Skeletal muscle satellite cell (primary cell): ENCODE results near the gene SOCS3.
"Not testable (repeated sequence)": the region's sequence is repeated elsewhere in the genome, so short reads cannot be mapped to it uniquely, and the experiment has no call there.

Experiments used
- H3K27me3 ChIP-seq: 2 replicates; pipeline ENCODE4 v1.7.0; 2013; ENCODE audit warnings: low read length; ENCODE audit not compliant: control insufficient read depth, insufficient read depth
- H3K36me3 ChIP-seq: 2 replicates; pipeline ENCODE4 v1.7.0; 2013; ENCODE audit warnings: mild to moderate bottlenecking, control low read depth, low read length; ENCODE audit not compliant: insufficient read depth
- H3K4me1 ChIP-seq: 2 replicates; pipeline ENCODE4 v1.7.0; 2013; ENCODE audit warnings: low read length; ENCODE audit not compliant: control insufficient read depth, insufficient read depth
- H3K4me2 ChIP-seq: 2 replicates; pipeline ENCODE4 v1.7.0; 2013; ENCODE audit warnings: mild to moderate bottlenecking, low read length
- H3K4me3 ChIP-seq: 2 replicates; pipeline ENCODE4 v1.7.0; 2013; ENCODE audit warnings: low read length
- H3K9ac ChIP-seq: 2 replicates; pipeline ENCODE4 v1.7.0; 2013; ENCODE audit warnings: mild to moderate bottlenecking, low read depth, low read length, moderate library complexity
- H3K9me3 ChIP-seq: replicated peaks from 2 replicates; pipeline ENCODE4 v1.7.0; 2013; ENCODE audit warnings: mild to moderate bottlenecking, control low read depth, low read length

SOCS3 gene

DNA sequence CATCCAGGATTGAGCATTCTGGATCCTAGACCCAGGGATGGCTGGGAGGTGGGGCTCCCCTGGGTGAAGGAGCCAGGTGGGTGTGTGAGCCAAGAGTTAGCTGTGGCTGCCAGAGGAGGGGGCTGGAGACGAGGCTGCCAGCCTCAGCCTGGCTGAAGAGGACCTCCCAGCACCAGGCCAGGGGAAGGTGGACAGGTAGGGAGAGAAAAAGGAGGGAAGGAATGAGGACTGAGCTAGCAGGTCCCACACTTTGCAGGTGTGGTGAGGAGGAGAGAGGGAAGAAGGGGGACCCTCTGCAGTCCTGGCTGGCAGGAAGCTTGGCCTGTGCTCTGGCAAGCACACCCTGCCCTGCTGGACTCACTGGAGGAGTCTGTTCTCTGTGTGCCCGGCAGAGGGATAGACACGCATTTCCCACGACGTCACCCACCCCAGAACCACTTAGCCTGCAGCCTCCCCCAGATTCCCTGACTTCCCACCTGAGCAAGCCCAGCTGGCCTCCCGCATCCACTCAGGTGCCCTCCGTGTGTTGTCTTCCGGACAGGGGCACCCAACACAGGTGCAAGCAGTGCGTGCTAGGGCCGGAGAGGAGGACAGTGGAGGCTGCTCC, 42.0 kb downstream of the SOCS3 start:
- Histone ChIP-seq H3K4me3 (no peak overlapping the region), H3K27me3 (no peaks in the 10 kb centered on the region), H3K36me3 (no peaks in the 10 kb centered on the region), H3K4me1 (peaks cover 54% of the 10 kb centered on the region), H3K9me3 (no peaks in the 10 kb centered on the region), H3K9ac (no peak overlapping the region), H3K4me2 (no peak overlapping the region)

DNA sequence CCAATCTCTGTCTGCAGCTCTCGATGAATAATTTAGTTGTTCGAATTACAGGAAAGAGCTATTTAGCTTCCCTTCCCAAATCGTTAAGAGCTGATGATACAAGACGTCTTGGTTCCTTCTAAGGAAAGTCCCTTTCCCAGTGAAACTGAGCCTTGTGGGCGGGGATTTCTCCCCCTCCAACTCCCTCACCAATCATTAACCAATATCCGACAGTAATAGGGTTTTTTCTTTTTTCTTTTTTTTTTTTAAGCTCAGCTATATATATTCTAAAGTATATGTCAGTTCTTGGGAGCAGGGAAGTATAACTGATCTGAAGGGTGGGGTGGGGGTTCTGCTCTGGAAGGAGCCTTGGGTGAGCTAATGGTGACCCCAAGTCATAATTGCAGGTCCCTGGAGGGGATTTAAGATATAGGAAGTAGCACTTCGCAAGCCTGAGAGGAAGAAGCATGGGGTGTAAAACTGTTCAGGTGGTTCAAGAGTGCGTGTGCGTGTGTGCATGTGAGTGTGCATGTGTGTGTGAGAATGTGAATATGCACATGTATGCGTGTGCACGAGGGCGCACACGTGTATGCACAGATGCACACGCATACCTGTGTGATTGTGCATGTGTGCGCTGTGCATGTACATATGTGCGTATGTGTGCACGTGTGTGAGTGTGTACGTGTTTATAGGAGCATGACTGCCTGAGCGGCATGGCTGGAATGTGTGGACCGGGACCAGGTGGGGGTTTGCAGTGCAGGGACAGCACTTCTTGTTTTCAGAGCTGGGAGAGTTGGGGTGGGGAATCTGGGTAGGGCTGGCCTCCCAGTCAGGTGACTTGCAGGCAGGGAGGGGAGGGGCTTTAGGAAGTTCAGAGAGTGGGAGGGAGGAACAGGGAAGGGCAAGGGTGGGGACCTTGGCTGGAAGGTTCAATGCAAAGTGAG, 42.7 kb downstream of the SOCS3 start:
- no peaks in the 10 kb centered on the region for H3K9me3 ChIP-seq
- peaks cover 46% of the 10 kb centered on the region for H3K4me1 ChIP-seq
- no peaks in the 10 kb centered on the region for H3K36me3 ChIP-seq
- H3K9ac ChIP-seq: peak overlapping the region; percentile 80
- no peak overlapping the region for H3K4me2 ChIP-seq
- H3K27me3 ChIP-seq: no peaks in the 10 kb centered on the region
- no peak overlapping the region for H3K4me3 ChIP-seq

DNA sequence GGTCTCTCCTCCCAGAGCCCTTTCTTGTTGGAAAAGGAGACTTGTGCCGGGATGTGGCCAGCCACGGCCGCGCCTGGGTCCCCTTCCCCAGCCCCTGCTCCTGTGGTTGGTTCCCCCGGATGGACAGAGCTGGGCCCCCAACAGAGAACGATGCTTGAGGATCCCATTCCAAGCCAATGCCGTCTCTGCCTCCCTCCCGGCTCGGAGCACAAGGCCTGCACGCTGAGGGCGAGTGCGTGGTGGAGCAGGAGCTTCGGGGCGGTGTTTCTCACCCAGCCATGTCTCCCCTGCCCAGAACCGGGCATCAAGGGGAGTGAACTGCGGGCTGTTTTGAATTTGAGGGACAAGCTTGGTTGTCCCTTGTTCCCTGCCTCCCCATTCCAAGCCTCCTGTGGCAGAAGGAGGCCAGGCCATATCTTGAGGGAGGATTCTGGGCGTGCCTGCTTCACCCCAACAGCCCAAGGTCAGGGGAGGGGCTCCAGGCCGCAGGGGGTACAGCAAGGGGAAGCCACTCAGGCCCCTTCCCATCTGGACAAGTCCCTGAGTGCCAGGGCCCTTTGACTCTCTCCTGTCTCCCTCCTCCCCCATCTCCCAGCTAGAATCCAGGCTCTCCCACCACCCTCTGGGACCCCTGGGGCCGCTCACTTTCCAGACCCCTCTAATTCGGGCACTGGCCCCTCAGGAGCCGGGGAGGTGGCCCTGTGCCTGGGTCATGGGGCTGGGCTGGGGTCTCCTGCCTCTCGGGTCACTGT, 43.6 kb downstream of the SOCS3 start:
- H3K9me3 ChIP-seq: no peaks in the 10 kb centered on the region
- peak overlapping the region; percentile 59 for H3K4me3 ChIP-seq
- peak overlapping the region; percentile 77 for H3K4me2 ChIP-seq
- H3K9ac ChIP-seq: peak overlapping the region; percentile 80
- H3K4me1 ChIP-seq: peaks cover 46% of the 10 kb centered on the region
- no peaks in the 10 kb centered on the region for H3K27me3 ChIP-seq
- H3K36me3 ChIP-seq: no peaks in the 10 kb centered on the region

DNA sequence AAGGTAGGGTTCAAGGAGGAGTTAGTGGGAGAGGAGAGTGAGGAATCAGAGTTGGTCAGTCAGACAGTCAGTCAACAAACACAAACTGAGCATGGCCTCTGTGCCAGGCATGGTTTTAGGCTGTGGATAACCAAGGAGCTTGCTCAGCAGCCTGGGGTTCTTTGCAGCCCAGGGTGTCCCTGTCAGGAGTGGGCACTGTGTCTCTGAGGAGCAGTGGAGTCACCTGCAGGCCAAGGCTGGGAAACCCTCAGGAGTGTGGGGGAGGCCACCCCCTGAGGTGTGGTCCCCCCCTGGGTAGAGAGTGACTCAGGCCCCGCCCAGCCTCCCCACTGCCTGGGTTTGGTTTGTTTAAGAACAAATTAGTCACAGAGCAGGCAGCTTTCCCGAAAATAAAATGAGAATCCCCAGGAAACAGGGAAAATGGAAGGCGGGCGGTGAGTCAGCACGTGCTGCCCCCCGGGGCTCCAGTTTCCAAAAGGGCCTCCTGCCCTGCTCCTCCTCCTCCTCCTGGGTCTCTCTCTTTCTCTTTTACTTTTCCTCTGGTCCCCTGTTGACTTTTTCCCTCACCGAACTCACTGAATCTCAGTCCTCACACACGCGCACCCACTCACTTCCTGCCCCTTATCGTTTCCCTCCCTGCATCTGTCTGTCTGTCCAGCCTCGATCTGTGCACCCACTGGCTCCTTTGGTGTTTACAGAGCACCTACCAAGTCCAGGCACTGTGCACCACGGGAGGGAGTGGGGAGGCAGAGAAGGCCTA, 44.3 kb downstream of the SOCS3 start:
- peak overlapping the region; percentile 80 for H3K9ac ChIP-seq

DNA sequence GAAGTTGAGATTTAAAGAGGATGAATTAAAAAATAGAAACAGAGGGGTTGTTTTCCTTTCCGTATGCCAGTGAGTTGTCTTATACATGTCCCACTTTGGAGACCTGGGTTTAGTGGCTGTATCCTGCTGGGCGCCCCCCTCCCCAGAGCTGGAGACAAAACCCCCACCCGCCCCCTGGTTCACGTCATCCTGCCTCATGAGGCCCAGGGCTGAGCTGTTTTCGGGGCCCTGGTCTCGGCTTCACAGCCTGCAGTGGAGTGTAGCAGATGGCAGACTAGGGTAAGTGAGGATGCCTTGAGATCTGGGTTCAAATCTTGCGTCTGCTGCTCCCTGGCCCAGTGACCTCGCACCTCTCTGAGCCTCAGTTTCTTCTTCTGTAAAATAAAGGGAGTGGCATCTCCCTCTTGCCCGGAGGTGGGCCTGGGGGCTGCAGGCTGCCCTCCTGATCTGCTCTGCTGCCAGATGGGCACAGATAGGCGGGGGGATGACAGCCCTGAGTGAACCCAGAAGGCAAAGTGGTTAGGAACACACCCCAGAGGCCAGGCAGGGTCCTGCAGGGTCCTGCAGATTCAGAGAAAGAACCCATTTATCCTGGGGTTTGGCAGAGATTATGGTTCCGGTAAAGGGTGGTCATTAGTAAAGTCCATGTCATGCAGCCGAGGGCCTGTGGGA, 45.1 kb downstream of the SOCS3 start:
- Histone ChIP-seq H3K27me3 (no peaks in the 10 kb centered on the region), H3K9me3 (no peaks in the 10 kb centered on the region), H3K36me3 (no peaks in the 10 kb centered on the region), H3K4me1 (peaks cover 46% of the 10 kb centered on the region), H3K9ac (peak overlapping the region; percentile 1), H3K4me3 (no peak overlapping the region), H3K4me2 (peak overlapping the region; percentile 90)

More for the DNA sequence above, 44.3 kb downstream of the SOCS3 start:
- Histone ChIP-seq H3K36me3 (no peaks in the 10 kb centered on the region), H3K9me3 (no peaks in the 10 kb centered on the region), H3K4me2 (peak overlapping the region; percentile 77), H3K27me3 (no peaks in the 10 kb centered on the region), H3K4me3 (peak overlapping the region; percentile 59), H3K4me1 (peaks cover 46% of the 10 kb centered on the region)

DNA sequence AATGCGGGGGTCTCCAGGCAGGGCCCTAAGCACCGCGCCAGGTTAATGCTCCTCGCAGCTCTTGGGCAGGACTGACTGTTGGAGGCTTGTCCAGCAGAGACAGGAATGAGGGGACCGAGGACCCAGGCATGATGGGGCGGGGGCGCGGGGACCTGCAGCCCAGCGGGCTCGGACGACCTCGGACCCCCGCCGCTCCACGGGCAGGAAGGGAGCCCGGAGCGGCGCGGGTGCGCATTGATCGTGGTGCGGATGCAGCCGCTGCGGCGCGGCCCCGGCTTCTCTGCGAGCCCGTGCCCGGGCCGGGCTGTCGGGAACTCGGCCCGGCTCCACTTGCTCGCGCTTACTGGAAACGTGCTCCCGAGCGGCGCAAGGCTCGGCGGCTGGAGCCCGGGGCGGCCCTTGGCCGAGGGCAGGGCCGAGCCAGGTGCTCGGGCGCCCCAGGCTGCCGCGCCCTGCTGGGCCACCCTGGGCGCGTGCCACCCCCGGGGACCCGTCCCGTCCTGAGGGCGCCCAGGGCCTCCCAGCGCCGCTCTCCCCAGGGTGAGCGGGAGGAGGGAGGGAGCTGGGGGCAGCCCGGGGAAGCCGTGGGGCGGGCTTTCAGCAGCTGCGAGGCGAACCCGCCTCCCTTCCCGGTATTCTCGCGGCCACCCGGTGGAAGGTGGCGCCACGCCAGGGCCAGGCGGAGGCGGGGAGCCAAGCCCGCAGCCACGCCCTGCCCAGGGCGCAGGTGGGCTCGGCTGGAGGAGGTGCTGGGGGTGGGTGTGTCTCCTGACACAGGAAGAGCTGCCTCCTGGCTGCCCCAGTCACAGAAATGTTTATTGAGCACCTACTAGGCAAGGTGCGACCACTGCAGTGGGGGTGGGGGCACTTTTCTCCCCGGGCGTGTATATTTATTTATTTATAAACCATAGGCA, 45.9 kb downstream of the SOCS3 start:
- no peaks in the 10 kb centered on the region for H3K27me3 ChIP-seq
- peak overlapping the region; percentile 66 for H3K4me3 ChIP-seq
- H3K36me3 ChIP-seq: no peaks in the 10 kb centered on the region
- H3K9me3 ChIP-seq: no peaks in the 10 kb centered on the region
- H3K9ac ChIP-seq: peak overlapping the region; percentile 73
- peaks cover 46% of the 10 kb centered on the region for H3K4me1 ChIP-seq
- H3K4me2 ChIP-seq: peak overlapping the region; percentile 90

DNA sequence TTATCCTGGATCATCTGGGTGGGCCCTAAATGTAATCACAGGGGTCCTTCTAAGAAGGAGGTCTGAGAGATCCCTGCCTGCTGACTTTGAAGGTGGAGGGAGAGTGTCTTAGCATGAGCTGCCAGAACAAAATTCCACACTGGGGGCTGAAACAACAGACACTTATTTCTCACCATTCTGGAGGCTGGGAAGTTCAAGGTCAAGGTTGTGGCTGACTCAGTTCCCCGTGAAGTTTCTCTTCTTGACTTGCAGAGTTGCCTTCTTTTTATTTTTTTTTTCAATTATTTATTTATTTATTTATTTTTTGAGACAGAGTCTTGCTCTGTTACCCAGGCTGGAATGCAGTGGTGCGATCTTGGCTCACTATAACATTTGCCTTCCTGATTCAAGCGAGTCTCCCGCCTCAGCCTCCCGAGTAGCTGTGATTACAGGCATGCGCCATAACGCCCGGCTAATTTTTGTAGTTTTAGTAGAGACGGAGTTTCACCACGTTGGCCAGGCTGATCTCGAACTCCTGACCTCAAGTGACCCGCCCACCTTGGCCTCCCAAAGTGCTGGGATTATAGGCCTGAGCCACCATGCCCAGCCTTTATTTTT, 50.1 kb downstream of the SOCS3 start:
- not testable (repeated sequence) for H3K27me3 ChIP-seq, H3K4me3 ChIP-seq, H3K9me3 ChIP-seq, H3K9ac ChIP-seq, H3K36me3 ChIP-seq, H3K4me2 ChIP-seq
- H3K4me1 ChIP-seq: peaks cover 13% of the 10 kb centered on the region

DNA sequence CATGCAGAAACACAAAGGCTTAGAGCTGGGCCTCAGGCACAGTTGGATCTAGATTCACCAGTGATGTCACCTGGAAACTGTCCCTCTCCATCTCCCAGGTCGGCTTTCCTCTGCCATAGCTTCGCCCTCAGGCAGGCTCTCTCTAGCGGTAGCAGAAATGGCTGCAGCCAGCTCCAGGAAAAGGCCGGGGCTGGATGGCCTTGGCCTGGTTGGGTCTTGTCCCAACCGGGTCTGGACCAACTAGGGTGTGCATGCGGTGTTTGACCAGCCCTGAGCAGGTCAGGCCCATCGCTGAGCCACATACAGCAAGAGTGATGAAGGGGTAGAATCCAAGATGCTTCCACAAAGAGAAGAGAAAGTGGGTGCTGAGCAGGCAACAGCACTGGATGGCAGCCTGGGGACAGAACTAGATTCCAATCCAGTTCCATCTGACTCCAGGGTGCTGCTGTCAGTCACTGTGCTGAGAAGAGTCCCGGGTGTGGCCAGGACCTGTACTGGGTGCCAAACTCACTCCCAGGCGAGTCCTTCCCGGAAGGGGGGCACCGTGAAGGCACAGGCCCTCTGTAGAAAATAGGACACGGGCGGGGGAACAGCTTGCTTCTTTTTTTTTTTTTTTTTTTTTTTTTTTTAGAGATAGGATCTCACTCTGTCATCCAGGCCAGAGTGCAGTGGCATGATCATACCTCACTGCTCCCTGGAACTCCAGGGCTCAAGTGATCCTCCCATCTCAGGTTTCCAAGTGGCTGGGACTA, 51.8 kb downstream of the SOCS3 start:
- H3K36me3 ChIP-seq: no peaks in the 10 kb centered on the region
- H3K9ac ChIP-seq: no peak overlapping the region
- H3K9me3 ChIP-seq: no peaks in the 10 kb centered on the region
- no peak overlapping the region for H3K4me3 ChIP-seq
- H3K27me3 ChIP-seq: no peaks in the 10 kb centered on the region
- no peak overlapping the region for H3K4me2 ChIP-seq
- no peaks in the 10 kb centered on the region for H3K4me1 ChIP-seq

DNA sequence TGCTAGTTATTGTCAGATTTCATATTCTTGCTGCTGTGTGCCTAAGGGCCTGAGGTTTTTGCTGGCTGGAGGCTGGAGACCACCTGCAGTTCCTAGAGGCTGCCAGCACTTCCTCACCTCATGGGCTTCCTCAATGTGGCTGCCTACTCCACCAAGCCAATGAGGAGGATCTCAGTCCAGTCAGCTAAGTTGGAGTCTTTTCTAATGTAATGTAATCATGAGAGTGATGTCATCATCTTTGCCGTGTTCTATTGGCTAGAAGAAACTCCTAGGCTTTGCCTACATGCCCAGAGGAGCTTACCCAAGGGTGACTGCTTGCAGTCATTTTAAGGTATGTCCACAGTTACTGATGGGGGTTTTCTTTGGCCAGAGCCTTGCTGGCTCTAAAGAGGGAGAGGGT, 53.0 kb downstream of the SOCS3 start:
- Histone ChIP-seq H3K27me3 (no peaks in the 10 kb centered on the region), H3K4me3 (no peak overlapping the region), H3K36me3 (no peaks in the 10 kb centered on the region), H3K4me2 (no peak overlapping the region), H3K9me3 (no peaks in the 10 kb centered on the region), H3K9ac (no peak overlapping the region), H3K4me1 (no peaks in the 10 kb centered on the region)
